ENCODE measurements around the gene PTPRB.

GRCh38 chr12:70467476-70467875, 169.8 kb downstream of the PTPRB start:
- TF ChIP-seq CTCF (IDR thresholded peaks at IDR 0.05; ENCODE audit: low read depth, low read length, poor library complexity, severe bottlenecking) (no peak), EZH2phosphoT487 (IDR thresholded peaks at IDR 0.05; ENCODE audit: borderline replicate concordance, low read length) (no peak)

Measured in DOHH2 (cell line).